MM.1S (cell line): Measurements from ENCODE around the gene NSD1.

Experiments used
- DNase-seq: peaks from one replicate; pipeline ENCODE4 v3.0.0-alpha.2; 2015
- H2AFZ ChIP-seq: fragments of 300-600 bp; sonication (generic); 2 replicates; pipeline ENCODE4 v1.6.0; 2016; ENCODE audit warnings: antibody characterized with exemption, low read length
- H3F3A ChIP-seq: fragments of 300-600 bp; sonication (generic); 2 replicates; pipeline ENCODE4 v1.6.1; 2016; ENCODE audit warnings: mild to moderate bottlenecking, antibody characterized with exemption, low read length, moderate library complexity, mixed read lengths; ENCODE audit not compliant: insufficient read depth
- H3K27ac ChIP-seq: fragments of 300-600 bp; sonication (generic); 2 replicates; pipeline ENCODE4 v1.5.1; 2016; ENCODE audit warnings: mild to moderate bottlenecking, low read length
- H3K27me3 ChIP-seq: fragments of 300-600 bp; sonication (generic); replicated peaks from 2 replicates; pipeline ENCODE4 v1.6.0; 2016; ENCODE audit warnings: low read length; ENCODE audit not compliant: insufficient read depth
- H3K36me3 ChIP-seq: fragments of 300-600 bp; sonication (generic); replicated peaks from 2 replicates; pipeline ENCODE4 v1.6.1; 2016; ENCODE audit warnings: mild to moderate bottlenecking, low read length, mixed read lengths; ENCODE audit not compliant: insufficient read depth
- H3K4me1 ChIP-seq: fragments of 300-600 bp; sonication (generic); 2 replicates; pipeline ENCODE4 v1.6.1; 2016; ENCODE audit warnings: low read length, mixed read lengths
- H3K4me2 ChIP-seq: fragments of 300-600 bp; sonication (generic); 2 replicates; pipeline ENCODE4 v1.6.0; 2016; ENCODE audit warnings: low read depth, low read length
- H3K4me3 ChIP-seq: fragments of 300-600 bp; sonication (generic); 2 replicates; pipeline ENCODE4 v1.5.1; 2016; ENCODE audit warnings: low read length, mixed read lengths
- H3K79me2 ChIP-seq: fragments of 300-600 bp; sonication (generic); 2 replicates; pipeline ENCODE4 v1.6.1; 2016; ENCODE audit warnings: mixed run types, low read length, mixed read lengths
- H3K9ac ChIP-seq: fragments of 300-600 bp; sonication (generic); 2 replicates; pipeline ENCODE4 v1.6.1; 2016; ENCODE audit warnings: low read length, mixed read lengths
- H3K9me2 ChIP-seq: fragments of 300-600 bp; sonication (generic); replicated peaks from 2 replicates; pipeline ENCODE4 v1.6.1; 2016; ENCODE audit warnings: mild to moderate bottlenecking, low read length, mixed read lengths; ENCODE audit not compliant: insufficient read depth
- H3K9me3 ChIP-seq: fragments of 300-600 bp; sonication (generic); replicated peaks from 2 replicates; pipeline ENCODE4 v1.6.1; 2016; ENCODE audit warnings: mild to moderate bottlenecking, low read length, mixed read lengths; ENCODE audit not compliant: insufficient read depth
- H4K20me1 ChIP-seq: fragments of 300-600 bp; sonication (generic); 2 replicates; pipeline ENCODE4 v1.6.1; 2016; ENCODE audit warnings: mild to moderate bottlenecking, low read length, moderate library complexity, mixed read lengths; ENCODE audit not compliant: insufficient read depth
- EZH2 ChIP-seq: fragments of 300-600 bp; sonication (generic); optimal IDR thresholded peaks from 2 replicates; pipeline ENCODE3; 2017; ENCODE audit warnings: low read depth, mild to moderate bottlenecking, antibody characterized with exemption, low read length, mixed read lengths
- EZH2phosphoT487 ChIP-seq: fragments of 300-600 bp; sonication (generic); IDR thresholded peaks from 2 replicates; pipeline ENCODE4 v1.6.1; 2018; ENCODE audit warnings: antibody characterized with exemption, low read length
- TF ChIP-seq, protein P1 (sequence below): fragments of 300-600 bp; sonication (generic); IDR thresholded peaks from 2 replicates; pipeline ENCODE4 v1.5.1; 2016; ENCODE audit warnings: antibody characterized with exemption, low read length, mixed read lengths

The NSD1 gene

GRCh38 chr5:177123789-177124485 lies 9.6 kb upstream of the NSD1 start:
- peaks cover 8% of the 10 kb centered on the region for H3K4me1 ChIP-seq
- H3K9ac ChIP-seq: no peak overlapping the region
- no peaks in the 10 kb centered on the region for H3K27me3 ChIP-seq
- no peaks in the 10 kb centered on the region for H3K79me2 ChIP-seq
- H3K4me2 ChIP-seq: no peak overlapping the region
- no peaks in the 10 kb centered on the region for H3K36me3 ChIP-seq
- no peaks in the 10 kb centered on the region for H4K20me1 ChIP-seq
- no peak overlapping the region for H3K4me3 ChIP-seq
- H3K9me3 ChIP-seq: no peaks in the 10 kb centered on the region
- H2AFZ ChIP-seq: no peak overlapping the region
- TF ChIP-seq, protein P1, sequence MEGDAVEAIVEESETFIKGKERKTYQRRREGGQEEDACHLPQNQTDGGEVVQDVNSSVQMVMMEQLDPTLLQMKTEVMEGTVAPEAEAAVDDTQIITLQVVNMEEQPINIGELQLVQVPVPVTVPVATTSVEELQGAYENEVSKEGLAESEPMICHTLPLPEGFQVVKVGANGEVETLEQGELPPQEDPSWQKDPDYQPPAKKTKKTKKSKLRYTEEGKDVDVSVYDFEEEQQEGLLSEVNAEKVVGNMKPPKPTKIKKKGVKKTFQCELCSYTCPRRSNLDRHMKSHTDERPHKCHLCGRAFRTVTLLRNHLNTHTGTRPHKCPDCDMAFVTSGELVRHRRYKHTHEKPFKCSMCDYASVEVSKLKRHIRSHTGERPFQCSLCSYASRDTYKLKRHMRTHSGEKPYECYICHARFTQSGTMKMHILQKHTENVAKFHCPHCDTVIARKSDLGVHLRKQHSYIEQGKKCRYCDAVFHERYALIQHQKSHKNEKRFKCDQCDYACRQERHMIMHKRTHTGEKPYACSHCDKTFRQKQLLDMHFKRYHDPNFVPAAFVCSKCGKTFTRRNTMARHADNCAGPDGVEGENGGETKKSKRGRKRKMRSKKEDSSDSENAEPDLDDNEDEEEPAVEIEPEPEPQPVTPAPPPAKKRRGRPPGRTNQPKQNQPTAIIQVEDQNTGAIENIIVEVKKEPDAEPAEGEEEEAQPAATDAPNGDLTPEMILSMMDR: no peak
- TF ChIP-seq EZH2 (no peak), EZH2phosphoT487 (no peak)
- no peaks in the 10 kb centered on the region for H3K9me2 ChIP-seq
- H3F3A ChIP-seq: no peaks in the 10 kb centered on the region
- no peak for DNase-seq
- no peak overlapping the region for H3K27ac ChIP-seq

GRCh38 chr5:177124486-177124991 lies 9.0 kb upstream of the NSD1 start:
- no peaks in the 10 kb centered on the region for H3K36me3 ChIP-seq
- H3K9me3 ChIP-seq: no peaks in the 10 kb centered on the region
- no peaks in the 10 kb centered on the region for H3K27me3 ChIP-seq
- H3K4me3 ChIP-seq: no peak overlapping the region
- no peak for TF ChIP-seq EZH2
- TF ChIP-seq, protein P1: no peak
- TF ChIP-seq EZH2phosphoT487: no peak
- no peaks in the 10 kb centered on the region for H3K9me2 ChIP-seq
- H3K9ac ChIP-seq: no peak overlapping the region
- DNase-seq: no peak
- no peaks in the 10 kb centered on the region for H3K79me2 ChIP-seq
- no peak overlapping the region for H3K27ac ChIP-seq
- no peak overlapping the region for H3K4me2 ChIP-seq
- H2AFZ ChIP-seq: no peak overlapping the region
- no peaks in the 10 kb centered on the region for H4K20me1 ChIP-seq
- H3F3A ChIP-seq: no peaks in the 10 kb centered on the region
- H3K4me1 ChIP-seq: peaks cover 8% of the 10 kb centered on the region

DNA sequence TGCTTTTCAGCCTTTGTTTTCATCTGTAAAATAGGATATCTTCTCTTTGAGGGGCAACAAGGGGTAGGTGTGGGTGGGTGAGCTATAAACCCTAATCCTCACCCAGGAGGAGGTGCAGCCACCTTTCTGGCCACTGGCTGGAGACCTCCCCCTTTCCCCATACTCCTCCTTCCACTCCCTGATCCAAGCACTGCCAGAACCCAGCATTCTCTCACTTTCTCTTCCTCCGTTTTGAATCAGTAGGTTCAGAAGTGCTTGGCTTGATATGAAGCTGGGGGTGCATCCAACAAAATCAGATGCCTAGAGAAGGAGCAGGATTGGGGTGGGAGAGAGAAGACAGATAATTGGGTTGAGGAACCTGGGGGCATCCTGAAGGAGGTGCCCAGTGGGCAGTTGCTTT lies 6.8 kb upstream of the NSD1 start:
- Histone ChIP-seq H3K79me2 (no peaks in the 10 kb centered on the region), H3K9me2 (no peaks in the 10 kb centered on the region), H3K9me3 (no peaks in the 10 kb centered on the region), H3K27me3 (no peaks in the 10 kb centered on the region), H3K9ac (no peak overlapping the region), H3K4me2 (no peak overlapping the region), H3K27ac (no peak overlapping the region), H3K4me1 (peaks cover 8% of the 10 kb centered on the region), H4K20me1 (no peaks in the 10 kb centered on the region), H2AFZ (no peak overlapping the region), H3K36me3 (no peaks in the 10 kb centered on the region), H3F3A (peaks cover 5% of the 10 kb centered on the region; the same call in 1 of the 2 replicates), H3K4me3 (no peak overlapping the region)
- no peak for DNase-seq
- TF ChIP-seq EZH2 (no peak), EZH2phosphoT487 (no peak)
- TF ChIP-seq, protein P1: no peak
